ENCODE data around the gene SMIM1. TPM values are rescaled to one million over a fixed set of nuclear protein-coding genes. Genes with fewer than 3 reads are reported as not detected.

The SMIM1 gene
- total and polyA plus RNA-seq, 9 of the 15 experiments (the other 6 are each of a cell fraction or from before 2014, with no cell fraction given), result 2.3 to 125 (median 24.3) TPM

- no peak for TF ChIP-seq HBP1 (CRISPR knock-in tag; IDR thresholded peaks at IDR 0.05)
- no peak for TF ChIP-seq XRCC4 (IDR thresholded peaks at IDR 0.05; ENCODE audit: extremely low read depth, insufficient read depth, insufficient read length)
- TF ChIP-seq SMAD2 (IDR thresholded peaks at IDR 0.05; ENCODE audit: low read depth, low read length), result no peak
- TF ChIP-seq PHF8 (IDR thresholded peaks at IDR 0.05; ENCODE audit: borderline replicate concordance, low read length), result peak; percentile 37; the same call in 1 of the 2 replicates
- TF ChIP-seq, protein P1, sequence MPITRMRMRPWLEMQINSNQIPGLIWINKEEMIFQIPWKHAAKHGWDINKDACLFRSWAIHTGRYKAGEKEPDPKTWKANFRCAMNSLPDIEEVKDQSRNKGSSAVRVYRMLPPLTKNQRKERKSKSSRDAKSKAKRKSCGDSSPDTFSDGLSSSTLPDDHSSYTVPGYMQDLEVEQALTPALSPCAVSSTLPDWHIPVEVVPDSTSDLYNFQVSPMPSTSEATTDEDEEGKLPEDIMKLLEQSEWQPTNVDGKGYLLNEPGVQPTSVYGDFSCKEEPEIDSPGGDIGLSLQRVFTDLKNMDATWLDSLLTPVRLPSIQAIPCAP (CRISPR knock-in tag; IDR thresholded peaks at IDR 0.05; ENCODE audit: borderline replicate concordance), result no peak
- TF ChIP-seq ZC3H11A (IDR thresholded peaks at IDR 0.05; ENCODE audit: low read depth, low read length), result no peak
- no peak for TF ChIP-seq JUNB (CRISPR knock-in tag; conservative IDR thresholded peaks at IDR 0.05)
- no peak for TF ChIP-seq FOS (IDR thresholded peaks at IDR 0.05; ENCODE audit: extremely low read depth, insufficient read length)
- TF ChIP-seq, protein P2, sequence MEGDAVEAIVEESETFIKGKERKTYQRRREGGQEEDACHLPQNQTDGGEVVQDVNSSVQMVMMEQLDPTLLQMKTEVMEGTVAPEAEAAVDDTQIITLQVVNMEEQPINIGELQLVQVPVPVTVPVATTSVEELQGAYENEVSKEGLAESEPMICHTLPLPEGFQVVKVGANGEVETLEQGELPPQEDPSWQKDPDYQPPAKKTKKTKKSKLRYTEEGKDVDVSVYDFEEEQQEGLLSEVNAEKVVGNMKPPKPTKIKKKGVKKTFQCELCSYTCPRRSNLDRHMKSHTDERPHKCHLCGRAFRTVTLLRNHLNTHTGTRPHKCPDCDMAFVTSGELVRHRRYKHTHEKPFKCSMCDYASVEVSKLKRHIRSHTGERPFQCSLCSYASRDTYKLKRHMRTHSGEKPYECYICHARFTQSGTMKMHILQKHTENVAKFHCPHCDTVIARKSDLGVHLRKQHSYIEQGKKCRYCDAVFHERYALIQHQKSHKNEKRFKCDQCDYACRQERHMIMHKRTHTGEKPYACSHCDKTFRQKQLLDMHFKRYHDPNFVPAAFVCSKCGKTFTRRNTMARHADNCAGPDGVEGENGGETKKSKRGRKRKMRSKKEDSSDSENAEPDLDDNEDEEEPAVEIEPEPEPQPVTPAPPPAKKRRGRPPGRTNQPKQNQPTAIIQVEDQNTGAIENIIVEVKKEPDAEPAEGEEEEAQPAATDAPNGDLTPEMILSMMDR (IDR thresholded peaks at IDR 0.05 in 2 of 3, conservative IDR thresholded peaks at IDR 0.05 in 1 of 3; ENCODE audit: insufficient read depth in 2 of 3, low read depth in 1 of 3, low read length in 3 of 3), result no peak
- peak; percentile 49 for TF ChIP-seq CXXC5 (CRISPR knock-in tag; IDR thresholded peaks at IDR 0.05)
- TF ChIP-seq FOXM1 (IDR thresholded peaks at IDR 0.05; ENCODE audit: low read depth), result no peak
- no peak for TF ChIP-seq FOXM1 (CRISPR knock-in tag; IDR thresholded peaks at IDR 0.05; ENCODE audit: low read depth)
- no peak for TF ChIP-seq TGIF2 (CRISPR knock-in tag; IDR thresholded peaks at IDR 0.05)
- TF ChIP-seq ILK (tag; IDR thresholded peaks at IDR 0.05; ENCODE audit: borderline replicate concordance, low read depth), result no peak
- no peak for TF ChIP-seq NKRF (IDR thresholded peaks at IDR 0.05; ENCODE audit: borderline replicate concordance)
These were observed at the start of gene SMIM1 (continued) for GRCh38 chr1:3772715-3773571.
